ENCODE data around the gene SUMO1. TPM values are rescaled to one million over a fixed set of nuclear protein-coding genes. Genes with fewer than 3 reads are reported as not detected.
A peak's percentile ranks its signal among the peaks of the same experiment; 100 is the strongest.
"Not testable (repeated sequence)": the region's sequence is repeated elsewhere in the genome, so short reads cannot be mapped to it uniquely, and the experiment has no call there.

SUMO1 gene
- polyA plus RNA-seq (2013, experiment 1 of 2; ENCODE audit: insufficient read length), result 168 TPM
- polyA plus RNA-seq (2013, experiment 2 of 2; ENCODE audit: insufficient read length), result 162 TPM

DNA sequence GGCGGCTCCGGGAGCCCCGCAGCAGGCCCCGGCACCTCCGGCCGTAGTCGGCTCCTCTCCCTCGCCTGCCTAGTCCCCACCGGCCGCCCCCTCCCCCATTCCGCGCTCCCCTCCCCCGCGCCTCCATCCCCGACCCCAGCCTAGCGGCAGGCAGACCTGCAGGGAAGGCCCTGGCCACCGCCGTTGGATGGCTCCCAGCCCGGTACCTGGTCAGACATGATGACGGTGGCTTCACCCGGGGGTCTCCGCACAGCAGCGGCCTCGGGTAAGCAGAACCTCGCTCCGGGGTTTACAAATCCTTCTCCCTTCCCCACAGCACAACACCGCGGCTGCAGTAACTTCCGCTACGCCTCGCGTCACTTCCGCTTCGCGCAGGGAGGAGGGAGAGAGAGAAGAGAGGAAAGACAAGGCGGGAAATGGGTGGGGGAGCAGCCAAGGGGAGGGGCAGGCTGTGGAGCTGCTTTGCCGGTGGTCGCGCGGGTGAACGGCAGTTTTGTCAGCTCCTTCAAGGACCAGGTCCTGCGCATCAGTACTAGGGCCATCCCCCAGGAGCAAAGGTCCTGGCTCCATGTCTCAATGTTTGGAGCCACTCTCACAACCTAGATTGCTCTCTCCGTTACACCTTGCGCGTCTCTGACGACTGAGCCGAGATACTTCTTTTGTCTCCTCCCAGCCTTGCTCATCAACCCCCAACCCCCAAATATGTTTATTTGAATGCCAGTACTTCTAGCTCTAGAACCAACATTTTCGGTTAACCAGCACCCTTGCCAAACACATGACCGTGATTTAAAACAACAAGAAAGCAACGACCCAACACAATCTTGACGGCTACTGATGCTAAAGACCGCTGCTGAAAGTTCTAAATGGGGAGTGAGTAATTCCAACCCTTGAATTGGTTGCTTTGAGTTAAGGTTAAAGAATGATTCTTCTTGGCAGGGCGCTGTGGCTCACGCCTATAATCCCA, at the start of gene SUMO1:
TSS of gene SUMO1 (minus strand) at position 364 of the 964 bp plus-strand sequence. CDS start at position 218, 146 bp downstream.
- peak; percentile 91 for DNase-seq

DNA sequence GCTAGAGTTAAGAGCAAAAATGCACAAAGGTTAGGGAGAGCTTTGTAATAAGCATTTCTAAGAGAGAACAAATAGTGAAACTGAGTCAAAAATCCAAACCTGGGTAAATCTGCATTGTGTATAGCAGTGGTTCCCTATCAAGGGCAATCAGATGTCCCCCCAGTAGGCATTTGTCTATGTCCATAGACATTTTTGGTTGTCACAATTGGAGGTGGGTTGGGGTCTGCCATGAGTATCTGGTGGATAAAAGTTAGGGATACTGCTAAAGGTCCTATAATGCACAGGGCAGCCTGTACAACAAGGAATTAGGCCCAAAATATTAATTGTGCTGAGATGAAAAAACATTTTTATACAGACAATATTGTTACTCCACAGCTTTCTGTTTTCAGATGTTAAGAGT, 48.2 kb upstream of the SUMO1 start:
- no peak for DNase-seq

DNA sequence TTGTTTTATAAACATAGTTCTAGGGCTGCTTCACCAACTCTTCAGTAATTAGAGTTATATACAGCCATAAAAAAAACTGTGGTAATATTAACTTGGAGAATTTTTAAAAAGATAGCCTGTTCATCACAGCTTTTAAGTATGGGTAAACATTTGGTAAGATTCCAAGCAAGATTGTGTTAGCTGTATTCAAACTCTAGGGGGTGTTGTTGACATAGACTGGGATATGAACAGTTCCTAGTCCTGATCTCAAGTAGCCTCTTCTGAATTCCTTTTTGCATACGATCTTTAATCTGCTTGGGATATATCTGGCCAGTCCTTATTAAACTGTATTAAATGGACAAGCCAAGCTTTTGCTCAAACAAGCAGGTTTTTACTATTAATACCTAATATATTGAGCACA, 40.5 kb upstream of the SUMO1 start:
- peak; percentile 59 for DNase-seq

DNA sequence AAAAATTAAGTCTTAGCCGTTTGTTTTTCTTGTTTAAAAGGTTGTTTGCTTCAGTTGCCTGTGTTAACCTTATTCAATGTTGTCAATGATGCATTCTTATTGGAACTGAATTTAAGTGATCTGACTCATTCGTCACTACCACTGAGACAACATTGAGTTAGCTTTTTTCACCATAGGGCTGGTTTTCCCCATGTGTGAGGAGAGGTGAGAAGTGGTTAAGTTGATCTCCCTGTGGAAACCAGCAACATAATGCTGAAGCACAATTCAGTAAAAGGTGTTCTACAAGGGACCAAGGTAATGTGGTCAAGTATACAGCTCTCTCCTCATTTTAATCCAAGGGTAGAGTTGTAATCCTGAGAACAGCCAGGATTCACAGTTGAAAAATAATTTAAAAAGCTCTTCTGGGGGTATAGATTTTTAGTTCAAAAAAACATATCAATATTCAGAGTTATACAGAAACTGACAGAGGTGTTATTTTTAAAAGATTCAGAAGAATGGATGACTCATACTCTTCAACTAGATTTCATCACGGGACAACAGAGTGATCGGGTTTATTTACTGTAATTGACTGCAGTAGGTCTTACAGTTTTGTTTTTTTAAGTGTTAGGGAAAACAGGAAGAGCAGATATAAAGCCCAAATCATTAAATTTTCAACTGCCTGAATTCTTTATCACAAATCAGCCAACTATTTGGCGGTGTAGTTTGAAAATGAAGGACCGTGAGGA, 39.8 kb upstream of the SUMO1 start:
- DNase-seq, result peak; percentile 38

- DNase-seq, result peak; percentile 49
Observed at GRCh38 chr2:202276078-202276720, 37.8 kb upstream of the SUMO1 start.

GRCh38 chr2:202270487-202270886, 32.1 kb upstream of the SUMO1 start:
- no peak for DNase-seq

DNA sequence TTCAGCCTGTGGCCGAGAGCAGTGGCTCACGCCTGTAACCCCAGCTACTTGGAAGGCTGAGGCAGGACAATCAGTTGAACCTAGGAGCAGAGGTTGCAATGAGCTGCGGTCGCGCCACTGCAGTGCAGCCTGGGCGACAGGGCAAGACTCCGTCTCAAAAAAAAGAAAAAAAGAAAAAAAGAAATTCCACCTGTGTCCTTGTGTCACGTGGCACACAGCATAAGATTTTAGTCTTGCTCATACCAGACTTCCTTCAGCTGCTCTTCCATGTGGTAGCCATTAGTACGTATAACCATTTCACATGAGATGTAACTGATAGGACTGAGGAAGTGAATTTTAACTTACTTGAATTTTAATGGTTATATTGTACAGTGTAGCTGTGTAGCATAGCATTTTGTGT, 31.2 kb upstream of the SUMO1 start:
- DNase-seq, result peak; percentile 43

DNA sequence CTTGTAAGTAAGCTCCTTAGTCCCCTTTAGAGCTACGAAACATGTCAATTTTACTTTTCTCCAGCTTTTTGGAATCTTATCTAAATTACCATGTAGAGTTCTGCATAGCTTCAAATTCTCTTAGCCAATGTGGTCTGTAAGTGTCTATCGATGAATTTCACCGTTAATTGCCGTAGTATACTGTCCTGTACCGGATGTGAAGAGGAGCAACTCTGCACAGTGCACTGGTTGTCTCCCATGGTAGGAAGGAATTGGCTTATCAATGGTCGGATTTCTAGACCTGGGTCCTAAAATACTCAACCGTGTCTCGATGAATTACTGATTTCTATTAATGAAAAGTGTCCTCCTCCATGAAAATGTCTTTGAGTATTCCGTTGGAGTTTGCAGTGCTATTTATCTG, 29.1 kb upstream of the SUMO1 start:
- no peak for DNase-seq

DNA sequence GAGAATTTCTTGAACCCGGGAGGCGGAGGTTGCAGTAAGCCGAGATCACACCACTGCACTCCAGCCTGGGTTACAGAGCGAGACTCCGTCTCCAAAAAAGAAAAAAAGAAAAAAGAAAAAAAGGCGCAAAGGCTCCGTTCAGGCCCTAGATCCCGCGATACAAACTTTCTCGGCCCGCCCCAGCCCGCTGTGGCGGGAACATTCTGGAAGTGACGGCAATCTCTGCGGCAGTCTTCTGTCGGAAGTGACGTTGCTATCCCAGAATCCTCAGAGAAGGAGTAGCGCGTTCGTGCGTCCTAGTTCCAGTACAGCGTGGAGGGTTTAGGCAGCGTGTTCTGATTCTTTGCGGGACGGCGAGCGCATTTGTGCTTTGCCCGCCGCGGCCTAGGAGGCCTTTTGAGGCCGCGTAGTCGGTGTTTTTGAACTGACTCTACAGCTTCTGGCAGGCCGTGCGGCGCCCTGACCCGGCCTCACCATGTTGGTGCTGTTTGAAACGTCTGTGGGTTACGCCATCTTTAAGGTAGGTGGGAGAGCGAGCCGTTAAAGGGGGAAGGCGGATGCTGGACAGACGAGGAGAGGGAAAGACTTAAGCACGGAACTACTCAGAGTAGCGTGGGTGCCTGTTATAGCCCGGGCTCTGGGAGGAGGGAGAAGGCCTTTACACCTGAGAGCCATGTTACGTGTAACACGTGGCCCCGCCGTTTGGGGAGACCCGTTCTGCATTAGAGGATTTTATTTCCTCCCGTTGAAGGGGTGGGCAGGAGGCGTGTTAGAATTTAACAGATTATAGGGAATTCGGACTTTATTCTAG, 27.3 kb upstream of the SUMO1 start, which contains the start of gene NOP58:
TSS of gene NOP58 (plus strand) at position 297 of the 811 bp plus-strand sequence. CDS start at position 476, 179 bp downstream.
- peak; percentile 97 for DNase-seq

GRCh38 chr2:202261531-202261930, 23.1 kb upstream of the SUMO1 start:
- DNase-seq, result no peak

DNA sequence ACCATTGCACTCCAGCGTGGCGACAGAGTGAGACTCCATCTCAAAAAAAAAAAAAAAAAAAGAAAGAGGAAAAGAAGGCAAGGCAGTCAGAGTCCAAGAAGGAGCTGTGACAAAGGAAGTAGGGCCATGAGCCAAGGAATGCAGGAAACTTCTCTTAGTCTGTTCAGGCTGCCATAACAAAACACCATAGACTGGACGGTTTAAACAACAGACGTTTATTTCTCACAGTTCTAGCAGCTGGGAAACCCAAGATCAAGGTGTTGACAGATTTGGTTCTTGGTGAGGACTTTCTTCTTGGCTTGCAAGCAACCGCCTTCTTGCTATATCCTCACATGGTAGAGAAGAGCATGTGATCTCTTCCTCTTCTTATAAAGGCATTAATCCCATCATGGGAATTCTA, 13.1 kb upstream of the SUMO1 start:
- DNase-seq, result no peak

DNA sequence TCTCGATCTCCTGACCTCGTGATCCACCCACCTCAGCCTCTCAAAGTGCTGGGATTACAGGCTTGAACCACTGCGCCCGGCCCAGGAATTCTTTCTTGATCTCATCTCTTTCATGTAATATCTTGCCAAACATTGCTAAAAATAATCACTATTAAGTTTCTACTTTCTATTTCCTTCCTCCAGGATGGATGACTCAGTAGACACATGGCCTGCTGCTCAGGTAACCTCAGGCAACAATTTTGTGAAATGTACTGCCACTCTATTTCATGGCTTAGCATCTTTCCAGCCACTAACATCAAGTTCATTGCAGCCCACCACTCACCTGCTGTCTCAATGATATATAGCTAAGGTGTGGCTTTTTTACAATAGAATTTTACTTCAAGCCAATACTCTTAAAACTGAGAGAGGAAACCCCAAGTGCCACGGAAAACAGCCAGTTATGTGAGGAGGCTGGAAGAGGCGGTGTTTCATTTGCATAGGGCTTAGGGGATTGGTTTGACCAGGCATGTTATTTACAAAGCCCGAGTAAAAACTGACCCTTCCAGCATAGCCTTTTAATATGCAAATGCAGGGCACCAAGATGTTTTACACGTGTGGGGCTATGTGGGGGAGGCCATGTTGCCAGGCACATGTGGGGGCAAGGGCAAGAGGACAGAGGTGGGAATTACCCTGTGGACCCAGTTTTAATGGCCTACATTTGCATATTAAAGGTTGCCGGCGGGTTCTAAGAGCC, 11.3 kb upstream of the SUMO1 start:
- DNase-seq, result no peak

GRCh38 chr2:202247710-202248109, 9.3 kb upstream of the SUMO1 start:
- not testable (repeated sequence) for DNase-seq

DNA sequence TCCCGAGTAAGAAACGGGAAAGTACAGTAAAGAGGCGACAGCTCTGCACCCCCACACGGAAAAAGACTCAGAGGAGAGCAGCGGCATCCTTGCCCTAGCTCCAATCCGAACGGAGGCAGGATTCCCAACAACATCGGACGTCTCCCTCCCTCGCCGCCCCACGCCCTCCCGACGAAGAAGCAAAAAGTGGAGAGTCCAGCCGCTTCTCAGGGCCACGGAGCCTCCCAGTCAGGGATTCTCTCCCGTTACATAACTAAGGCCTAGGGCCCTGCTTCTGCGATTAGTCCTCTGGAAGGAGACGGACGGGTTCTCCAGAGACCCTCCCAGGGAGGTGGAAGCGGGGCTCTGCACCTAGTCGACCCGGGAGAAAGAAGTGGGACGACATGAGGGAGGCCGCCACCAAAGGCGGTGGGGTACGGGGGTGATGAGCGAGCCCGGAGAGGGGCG, 587 bp downstream of the SUMO1 start:
- DNase-seq, result peak; percentile 49

DNA sequence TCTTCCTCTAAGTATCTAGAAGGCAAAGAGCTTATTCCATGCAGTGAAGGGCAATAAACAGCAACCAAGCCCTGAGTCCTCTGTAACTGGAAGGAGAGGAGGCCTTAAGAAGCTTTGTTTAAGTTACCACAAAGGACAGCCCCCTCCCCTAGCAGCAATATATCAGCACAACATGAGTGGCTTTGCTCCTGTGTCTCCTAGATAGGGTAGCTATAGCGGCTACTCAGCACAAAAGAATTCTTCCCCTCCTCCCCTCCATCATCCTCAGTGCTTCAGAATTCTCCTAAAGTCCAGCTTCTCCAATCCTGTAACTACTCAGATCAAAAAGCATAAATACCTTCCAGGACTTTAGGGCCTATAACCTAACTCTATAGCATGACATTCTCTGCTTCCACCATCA, 16.5 kb downstream of the SUMO1 start:
- DNase-seq, result peak; percentile 66

DNA sequence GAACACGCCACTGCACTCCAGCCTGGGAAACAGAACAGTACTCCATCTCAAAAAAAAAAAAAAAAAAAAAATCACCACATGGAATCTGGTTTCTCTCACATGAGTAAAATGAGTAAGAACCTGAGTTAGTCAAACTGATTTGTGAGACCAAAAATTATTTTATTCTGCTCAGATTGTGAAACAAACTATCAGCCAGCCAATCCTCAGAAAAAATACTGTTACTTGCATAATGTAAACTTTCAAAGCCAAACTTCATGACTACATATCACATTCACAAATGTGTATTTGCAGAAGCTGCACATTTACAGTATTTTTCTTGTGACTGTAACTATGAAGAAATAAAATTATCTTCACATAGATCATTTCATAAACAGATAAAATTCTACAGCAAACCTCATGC, 23.2 kb downstream of the SUMO1 start:
- peak; percentile 13 for DNase-seq

DNA sequence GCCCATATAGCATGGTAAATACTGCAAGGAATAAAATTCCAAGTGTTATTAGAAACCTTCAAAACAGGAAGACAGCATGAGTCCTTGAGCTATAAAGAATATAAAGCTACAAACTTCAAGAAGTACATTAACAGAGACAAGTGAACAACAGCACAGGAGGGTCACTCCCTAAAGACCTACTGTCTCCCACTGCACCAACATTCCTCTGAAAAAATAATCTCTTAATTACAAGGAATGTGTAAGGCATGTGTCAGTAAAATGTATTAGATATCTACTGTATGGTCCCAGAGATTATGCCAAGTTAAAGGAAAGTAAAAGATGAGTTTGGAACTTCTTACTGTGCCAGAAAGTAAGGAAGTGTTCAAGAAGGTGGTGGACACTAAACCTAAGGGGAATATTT, 29.9 kb downstream of the SUMO1 start:
- no peak for DNase-seq

- DNase-seq, result no peak
Observed at GRCh38 chr2:202204855-202205254, 33.5 kb downstream of the SUMO1 start.

GRCh38 chr2:202203348-202203747, 35.0 kb downstream of the SUMO1 start:
- no peak for DNase-seq

GRCh38 chr2:202201220-202202160, 36.9 kb downstream of the SUMO1 start:
- DNase-seq, result no peak
